GM12878 (cell line): ENCODE data around the gene MATN1. TPM values are rescaled to one million over a fixed set of nuclear protein-coding genes. Genes with fewer than 3 reads are reported as not detected.

ENCODE experiments used
- BCL3 ChIP-seq: IDR thresholded peaks from 2 replicates; pipeline ENCODE4 v1.6.1; 2011; ENCODE audit warnings: borderline replicate concordance, low read depth, mild to moderate bottlenecking, moderate library complexity, low read length; ENCODE audit not compliant: insufficient read depth, poor library complexity, severe bottlenecking
- EED ChIP-seq: sonication (generic); IDR thresholded peaks from 2 replicates; pipeline ENCODE4 v1.6.1; 2016; ENCODE audit warnings: antibody characterized with exemption, low read depth
- GATAD2B ChIP-seq: fragments of 450-650 bp; conservative IDR thresholded peaks from 2 replicates; pipeline ENCODE4 v1.6.1; 2017; ENCODE audit warnings: low read depth, mild to moderate bottlenecking, moderate library complexity
- IKZF2 ChIP-seq, 2 experiments: fragments of 450-650 bp; IDR thresholded peaks; 2 replicates each; pipeline ENCODE4 v1.6.1; 2017; ENCODE audit warnings: mild to moderate bottlenecking in 2 of 2, moderate library complexity in 2 of 2
- IRF4 ChIP-seq: IDR thresholded peaks from 2 replicates; pipeline ENCODE4 v1.6.1; 2011; ENCODE audit warnings: low read depth, low read length
- IRF5 ChIP-seq: fragments of 450-650 bp; IDR thresholded peaks from 2 replicates; pipeline ENCODE4 v1.6.1; 2017; ENCODE audit warnings: borderline replicate concordance
- LARP7 ChIP-seq: fragments of 450-650 bp; IDR thresholded peaks from 2 replicates; pipeline ENCODE4 v1.6.1; 2017; ENCODE audit warnings: mild to moderate bottlenecking
- MLLT1 ChIP-seq: fragments of 450-650 bp; IDR thresholded peaks from 2 replicates; pipeline ENCODE4 v1.6.1; 2016; ENCODE audit warnings: mild to moderate bottlenecking
- NFIC ChIP-seq: IDR thresholded peaks from 2 replicates; pipeline ENCODE4 v1.6.1; 2012; ENCODE audit warnings: low read depth, mild to moderate bottlenecking, inconsistent platforms, low read length, moderate library complexity
- NR2C1 ChIP-seq: fragments of 450-650 bp; IDR thresholded peaks from 2 replicates; pipeline ENCODE4 v1.6.1; 2017; ENCODE audit warnings: antibody characterized with exemption, mild to moderate bottlenecking, moderate library complexity
- NR2F1 ChIP-seq: fragments of 450-650 bp; conservative IDR thresholded peaks from 2 replicates; pipeline ENCODE4 v1.6.1; 2017; ENCODE audit warnings: mild to moderate bottlenecking
- NRF1 ChIP-seq: conservative IDR thresholded peaks from 2 replicates; pipeline ENCODE4 v1.6.1; 2011; ENCODE audit warnings: mild to moderate bottlenecking, low read depth, low read length, improper control_type of control experiment
- PAX5 ChIP-seq: IDR thresholded peaks from 2 replicates; pipeline ENCODE4 v1.6.1; 2011; ENCODE audit warnings: low read depth, low read length, borderline replicate concordance
- SIX5 ChIP-seq: IDR thresholded peaks from 2 replicates; pipeline ENCODE4 v1.6.1; 2011; ENCODE audit warnings: mild to moderate bottlenecking, low read depth, low read length, moderate library complexity; ENCODE audit not compliant: severe bottlenecking
- SKIL ChIP-seq: fragments of 450-650 bp; IDR thresholded peaks from 2 replicates; pipeline ENCODE4 v1.6.1; 2017; ENCODE audit warnings: mild to moderate bottlenecking, low read depth, inconsistent platforms; ENCODE audit not compliant: poor library complexity, severe bottlenecking
- SPI1 ChIP-seq: IDR thresholded peaks from 2 replicates; pipeline ENCODE4 v1.6.1; 2011; ENCODE audit warnings: low read depth, mild to moderate bottlenecking, low read length, moderate library complexity, borderline replicate concordance; ENCODE audit not compliant: insufficient read depth
- STAT3 ChIP-seq: IDR thresholded peaks from 2 replicates; pipeline ENCODE4 v1.6.1; 2011; ENCODE audit warnings: low read depth, low read length, improper control_type of control experiment
- YBX1 ChIP-seq: fragments of 450-650 bp; IDR thresholded peaks from 2 replicates; pipeline ENCODE4 v1.6.1; 2016; ENCODE audit warnings: antibody characterized with exemption
- ZBED1 ChIP-seq: IDR thresholded peaks from 2 replicates; pipeline ENCODE4 v1.6.1; 2016; ENCODE audit warnings: borderline replicate concordance
- polyA plus RNA-seq, 11 experiments: library from polyadenylated mRNA; depleted of rRNA in 4 of 11; unstranded in 6 of 11; stranded (reverse) in 5 of 11; fragments of >200 nt; fragmentation: Nextera tagmentation in 4 of 11; fragmentation: Illumina TruSeq in 1 of 11; extraction: Ambion mirVana in 4 of 11; extraction: Trizol in 1 of 11; gene quantifications; 1 replicate in 1 of 11; 2 replicates in 10 of 11; pipeline versions ENCODE4 v1.2.1 to v1.2.3, GENCODE V29; 2011 to 2016; ENCODE audit warnings: inconsistent platforms in 2 of 11, missing spikeins in 2 of 11, low read depth in 1 of 11
- total RNA-seq, 4 experiments: library from RNA; depleted of rRNA in 3 of 4; stranded (reverse); fragments of >200 nt in 3 of 4; fragmentation: Illumina TruSeq in 1 of 4; extraction: Trizol in 1 of 4; gene quantifications; 2 replicates each; pipeline versions ENCODE4 v1.2.1 to v1.2.3, GENCODE V29; 2013 to 2021
- TF ChIP-seq, protein P1 (sequence below): IDR thresholded peaks from 2 replicates; pipeline ENCODE4 v1.6.1; 2012; ENCODE audit warnings: low read depth, low read length, improper control_type of control experiment

MATN1 gene
- total and polyA plus RNA-seq, 10 of the 15 experiments (the other 5 are each of a cell fraction or from before 2014, with no cell fraction given), result 0.04 to 0.50 (median 0.10) TPM; not detected in 1

DNA sequence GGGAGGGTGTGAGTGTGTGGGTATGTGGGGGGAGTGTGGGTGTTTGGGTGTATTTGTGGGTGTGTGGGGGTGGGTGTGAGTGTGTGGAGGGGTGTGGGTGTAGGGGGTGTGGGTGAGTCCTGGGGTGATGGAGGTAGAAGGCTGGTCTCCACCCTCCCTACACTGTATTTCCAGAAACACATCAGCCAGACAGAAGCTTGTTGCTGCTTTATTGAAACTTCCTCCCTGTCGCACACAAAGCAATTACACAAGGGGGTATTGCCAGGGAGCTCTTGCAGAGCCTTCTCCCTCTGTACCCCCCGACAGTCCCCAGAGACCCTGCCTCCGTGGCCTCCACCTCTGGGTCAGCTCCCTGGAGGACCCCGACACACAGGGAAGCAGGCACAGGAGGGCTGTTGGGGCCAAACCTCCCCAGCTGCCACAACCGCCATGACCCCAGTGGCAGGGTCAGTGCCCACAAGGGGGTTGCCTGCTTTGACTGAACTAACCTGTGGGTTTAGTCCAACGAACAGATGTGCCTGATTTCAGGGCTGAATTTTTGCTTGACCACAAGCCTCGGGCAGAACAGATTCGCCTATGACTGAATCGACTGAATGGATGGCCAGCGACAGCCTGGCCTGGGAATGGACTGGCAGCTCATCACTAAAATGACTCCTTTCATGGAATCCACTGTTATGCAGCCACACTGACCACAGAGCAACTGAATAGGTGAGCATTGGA lies 9.1 kb upstream of the MATN1 start (continued):
- TF ChIP-seq PAX5, result no peak; the same call in 1 of the 2 replicates
- TF ChIP-seq LARP7, result 0 out of 2 replicates have a peak, but pooled peaks have one; percentile 29
- peak; percentile 43; the same call in 1 of the 2 replicates for TF ChIP-seq MLLT1
- no peak for TF ChIP-seq STAT3
- TF ChIP-seq NR2F1, result peak; percentile 99
- TF ChIP-seq ZBED1, result no peak
- TF ChIP-seq IRF4, result no peak
- peak; percentile 32 to 34; a peak in 1 of 4 replicates for TF ChIP-seq IKZF2 (IDR thresholded peaks at IDR 0.05)
- no peak for TF ChIP-seq SKIL
- TF ChIP-seq NRF1, result no peak
- 0 out of 2 replicates have a peak, but pooled peaks have one; percentile 9 for TF ChIP-seq EED
- TF ChIP-seq YBX1, result no peak
- 0 out of 2 replicates have a peak, but pooled peaks have one; percentile 26 for TF ChIP-seq NR2C1
- peak; percentile 90; the same call in 1 of the 2 replicates for TF ChIP-seq GATAD2B
- peak; percentile 8 for TF ChIP-seq BCL3
- TF ChIP-seq NFIC, result no peak
- TF ChIP-seq SIX5, result no peak
- no peak for TF ChIP-seq SPI1
- no peak for TF ChIP-seq IRF5
- TF ChIP-seq, protein P1, sequence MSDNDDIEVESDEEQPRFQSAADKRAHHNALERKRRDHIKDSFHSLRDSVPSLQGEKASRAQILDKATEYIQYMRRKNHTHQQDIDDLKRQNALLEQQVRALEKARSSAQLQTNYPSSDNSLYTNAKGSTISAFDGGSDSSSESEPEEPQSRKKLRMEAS, result no peak
